Colonic mucosa (tissue), 4 donors: ENCODE data around the gene FKBP14. TPM values are rescaled to one million over a fixed set of nuclear protein-coding genes. Genes with fewer than 3 reads are reported as not detected.
"Not testable (repeated sequence)": the region's sequence is repeated elsewhere in the genome, so short reads cannot be mapped to it uniquely, and the experiment has no call there.

Experiments
- DNase-seq: peaks from one replicate; pipeline ENCODE4 v3.0.0-alpha.2; 2020
- H3K27ac ChIP-seq: fragments of 200-600 bp; one replicate; pipeline ENCODE4 v1.8.0; 2021
- H3K27me3 ChIP-seq: fragments of 200-600 bp; one replicate; pipeline ENCODE4 v1.8.0; 2021
- H3K36me3 ChIP-seq: fragments of 200-600 bp; one replicate; pipeline ENCODE4 v1.8.0; 2021
- H3K4me1 ChIP-seq: fragments of 200-600 bp; one replicate; pipeline ENCODE4 v1.8.0; 2021; ENCODE audit warnings: mild to moderate bottlenecking
- H3K4me3 ChIP-seq: fragments of 200-600 bp; one replicate; pipeline ENCODE4 v1.8.0; 2021
- H3K9ac ChIP-seq, 2 donors: one replicate each; pipeline ENCODE4 v1.7.0; 2013; ENCODE audit warnings: control low read depth in 2 of 2, low read depth in 2 of 2, low read length in 2 of 2
- H3K9me3 ChIP-seq: fragments of 200-600 bp; one replicate; pipeline ENCODE4 v1.8.0; 2021
- intact Hi-C: fragments of 100-400 bp; cut with DNase I; formaldehyde crosslinking; loops from one replicate; pipeline ENCODE4 v1.14.1; 2022
- total RNA-seq, 2 donors: library from RNA; stranded (reverse); fragmentation: NEBNext Ultra II Directional in 1 of 2; extraction: Animal tissue kit (Norgen Biotek cat#: 25700) in 1 of 2; gene quantifications; one replicate each; pipeline ENCODE4 v1.2.1, GENCODE V29; 2021
- TF ChIP-seq, protein P1 (sequence below): fragments of 200-600 bp; IDR thresholded peaks from one replicate; pipeline ENCODE4 v1.8.0; 2022; ENCODE audit warnings: antibody characterized with exemption, mild to moderate bottlenecking
- donor health status: healthy.
- donor health status: DM: no; HTN: no; CAD: no.
- donor health status: DM: no; HTN: no; CAD: no.

Gene FKBP14
- total RNA-seq, 2 donors from 2014 or later, result 7.6 to 9.8 TPM

DNA sequence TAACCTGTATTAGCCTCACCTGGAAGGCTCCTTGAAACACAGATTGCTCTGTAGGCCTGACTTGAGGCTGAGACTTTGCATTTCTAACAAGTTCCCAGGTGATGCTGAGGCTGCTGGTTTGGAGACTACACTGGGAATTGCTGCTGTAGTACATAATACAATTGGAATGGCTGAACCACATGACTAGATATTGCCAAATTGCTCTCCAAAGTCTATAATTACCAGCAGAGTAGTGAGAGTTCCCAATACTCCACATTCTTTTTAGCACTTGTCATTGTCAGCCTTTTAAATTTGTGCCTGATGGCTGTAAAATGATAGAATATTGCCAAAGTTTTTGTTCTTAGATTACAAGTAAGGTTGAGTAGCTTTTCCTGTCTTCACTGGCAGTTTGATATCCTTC, 41.6 kb upstream of the FKBP14 start:
- no peak overlapping the region for H3K27ac ChIP-seq
- H3K36me3 ChIP-seq, result no peaks in the 10 kb centered on the region
- H3K27me3 ChIP-seq, result no peaks in the 10 kb centered on the region
- intact Hi-C loops, result loop anchor here (10.0 kb wide), 1 partner anchor 433 kb away; no protein-coding TSS in a partner anchor
- H3K9ac ChIP-seq, result no peak overlapping the region
- DNase-seq, result no peak
- no peaks in the 10 kb centered on the region for H3K9me3 ChIP-seq
- TF ChIP-seq, protein P1, sequence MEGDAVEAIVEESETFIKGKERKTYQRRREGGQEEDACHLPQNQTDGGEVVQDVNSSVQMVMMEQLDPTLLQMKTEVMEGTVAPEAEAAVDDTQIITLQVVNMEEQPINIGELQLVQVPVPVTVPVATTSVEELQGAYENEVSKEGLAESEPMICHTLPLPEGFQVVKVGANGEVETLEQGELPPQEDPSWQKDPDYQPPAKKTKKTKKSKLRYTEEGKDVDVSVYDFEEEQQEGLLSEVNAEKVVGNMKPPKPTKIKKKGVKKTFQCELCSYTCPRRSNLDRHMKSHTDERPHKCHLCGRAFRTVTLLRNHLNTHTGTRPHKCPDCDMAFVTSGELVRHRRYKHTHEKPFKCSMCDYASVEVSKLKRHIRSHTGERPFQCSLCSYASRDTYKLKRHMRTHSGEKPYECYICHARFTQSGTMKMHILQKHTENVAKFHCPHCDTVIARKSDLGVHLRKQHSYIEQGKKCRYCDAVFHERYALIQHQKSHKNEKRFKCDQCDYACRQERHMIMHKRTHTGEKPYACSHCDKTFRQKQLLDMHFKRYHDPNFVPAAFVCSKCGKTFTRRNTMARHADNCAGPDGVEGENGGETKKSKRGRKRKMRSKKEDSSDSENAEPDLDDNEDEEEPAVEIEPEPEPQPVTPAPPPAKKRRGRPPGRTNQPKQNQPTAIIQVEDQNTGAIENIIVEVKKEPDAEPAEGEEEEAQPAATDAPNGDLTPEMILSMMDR, result no peak
- H3K4me3 ChIP-seq, result no peak overlapping the region
- H3K4me1 ChIP-seq, result no peaks in the 10 kb centered on the region

DNA sequence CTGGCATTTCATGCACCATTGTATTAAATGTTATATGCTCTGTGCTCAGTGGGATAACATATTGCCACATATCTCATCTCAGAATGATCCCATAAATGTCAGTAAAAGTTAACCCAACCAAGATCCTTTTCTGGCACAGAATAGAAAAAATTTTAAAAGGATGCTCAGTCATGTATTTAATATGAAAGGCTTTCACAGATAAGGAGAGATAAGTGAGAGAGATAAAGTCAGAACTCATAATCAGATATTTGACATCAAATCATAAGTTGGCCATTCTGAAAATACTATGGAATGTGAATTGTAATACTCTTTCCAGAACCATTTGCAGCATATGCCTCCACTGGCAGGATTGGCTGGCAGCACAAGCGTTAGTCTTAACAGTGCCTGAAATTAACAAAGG, 40.2 kb upstream of the FKBP14 start:
- no peaks in the 10 kb centered on the region for H3K27me3 ChIP-seq
- no peaks in the 10 kb centered on the region for H3K9me3 ChIP-seq
- no peak for DNase-seq
- H3K27ac ChIP-seq, result no peak overlapping the region
- TF ChIP-seq, protein P1, result no peak
- H3K4me1 ChIP-seq, result no peaks in the 10 kb centered on the region
- intact Hi-C loops, result loop anchor here (10.0 kb wide), 1 partner anchor 432 kb away; no protein-coding TSS in a partner anchor
- no peak overlapping the region for H3K9ac ChIP-seq
- no peak overlapping the region for H3K4me3 ChIP-seq
- no peaks in the 10 kb centered on the region for H3K36me3 ChIP-seq

DNA sequence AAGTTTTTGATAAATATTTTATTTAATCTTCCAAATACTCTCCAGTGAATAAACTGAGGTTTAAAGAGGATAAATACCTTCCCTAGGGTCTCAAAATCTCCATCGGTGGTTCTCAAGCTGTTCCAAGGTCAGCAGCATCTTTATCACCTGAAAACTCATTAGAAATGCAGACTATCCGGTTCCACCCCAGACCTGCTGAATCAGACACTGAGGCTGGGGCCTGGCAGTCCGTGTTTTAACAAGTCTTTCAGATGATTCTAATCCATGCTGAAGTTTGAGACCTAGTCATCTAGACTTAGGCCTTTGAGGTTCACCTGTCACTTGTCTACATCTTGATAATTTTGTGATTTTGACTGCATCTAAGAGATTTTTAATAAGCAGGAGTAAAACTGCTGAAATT, 39.2 kb upstream of the FKBP14 start:
- Histone ChIP-seq H3K4me1 (no peaks in the 10 kb centered on the region), H3K27ac (no peak overlapping the region), H3K4me3 (no peak overlapping the region), H3K9ac (no peak overlapping the region), H3K27me3 (no peaks in the 10 kb centered on the region), H3K36me3 (no peaks in the 10 kb centered on the region), H3K9me3 (no peaks in the 10 kb centered on the region)
- DNase-seq, result no peak
- TF ChIP-seq, protein P1, result no peak
- intact Hi-C loops, result loop anchor here (10.0 kb wide), 1 partner anchor 431 kb away; no protein-coding TSS in a partner anchor

DNA sequence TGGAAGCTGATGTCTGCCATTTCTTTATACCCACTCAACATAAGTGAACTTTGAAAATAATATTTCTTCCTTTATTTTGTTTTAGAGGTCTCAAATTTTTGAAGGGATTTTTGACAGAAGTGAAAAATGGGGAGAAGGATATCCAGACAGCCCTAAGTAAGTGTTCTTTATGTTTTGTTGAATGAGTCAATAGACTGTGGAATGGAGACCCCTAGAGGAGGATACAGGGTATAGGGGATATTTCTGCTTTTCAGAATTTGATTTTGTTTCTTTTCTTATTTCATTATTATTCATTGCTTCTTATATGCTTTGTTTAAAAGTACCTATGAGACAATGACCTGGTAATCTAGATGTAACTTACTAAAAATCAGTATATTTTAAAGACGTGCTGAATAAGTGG, 36.1 kb upstream of the FKBP14 start:
- TF ChIP-seq, protein P1, result peak; percentile 30
- DNase-seq, result no peak
- no peaks in the 10 kb centered on the region for H3K27me3 ChIP-seq
- no peaks in the 10 kb centered on the region for H3K36me3 ChIP-seq
- H3K4me3 ChIP-seq, result no peak overlapping the region
- no peak overlapping the region for H3K9ac ChIP-seq
- H3K27ac ChIP-seq, result no peak overlapping the region
- intact Hi-C loops, result loop anchor here (10.0 kb wide), 1 partner anchor 428 kb away; no protein-coding TSS in a partner anchor
- no peaks in the 10 kb centered on the region for H3K9me3 ChIP-seq
- H3K4me1 ChIP-seq, result no peaks in the 10 kb centered on the region

DNA sequence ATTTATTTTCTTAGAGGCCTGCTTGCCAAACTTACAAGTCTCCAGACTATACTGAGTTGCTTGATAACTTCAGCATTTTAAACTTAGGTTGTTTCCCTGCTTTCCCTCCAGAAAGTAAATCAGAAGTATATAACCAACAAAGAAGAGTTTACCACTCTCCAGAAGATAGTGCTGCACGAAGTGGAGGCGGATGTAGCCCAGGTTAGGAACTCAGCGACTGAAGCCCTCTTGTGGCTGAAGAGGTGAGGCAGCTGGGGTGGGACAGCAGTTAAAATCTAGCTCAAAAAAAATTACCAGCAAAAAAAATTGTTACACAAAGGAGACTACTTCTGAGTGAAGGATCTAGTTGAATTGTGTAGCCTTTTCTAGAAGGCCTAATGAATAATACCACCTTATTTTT, 35.3 kb upstream of the FKBP14 start:
- intact Hi-C loops, result loop anchor here (10.0 kb wide), 1 partner anchor 427 kb away; no protein-coding TSS in a partner anchor
- not testable (repeated sequence) for H3K4me3 ChIP-seq, H3K4me1 ChIP-seq, H3K36me3 ChIP-seq, H3K27me3 ChIP-seq, H3K9ac ChIP-seq, H3K9me3 ChIP-seq, H3K27ac ChIP-seq
- DNase-seq, result peak; percentile 40
- TF ChIP-seq, protein P1, result peak; percentile 52
